Measurements from ENCODE around the gene PDE4D. TPM values are rescaled to one million over a fixed set of nuclear protein-coding genes. Genes with fewer than 3 reads are reported as not detected.
"Not testable (repeated sequence)": the region's sequence is repeated elsewhere in the genome, so short reads cannot be mapped to it uniquely, and the experiment has no call there.

The PDE4D gene
- total and polyA plus RNA-seq, 2 donors = 21.2 to 30.3 TPM

GRCh38 chr5:59374036-59374435, 519.5 kb downstream of the PDE4D start:
- not testable (repeated sequence) for DNase-seq (ENCODE audit: low read depth in 6 of 9, low spot score in 9 of 9); H3K27me3 ChIP-seq (ENCODE audit: control insufficient read depth in 2 of 2, insufficient read depth in 1 of 2, low read length in 1 of 2); H3K9me3 ChIP-seq (ENCODE audit: control insufficient read depth in 2 of 2, insufficient read depth in 1 of 2, low read length in 1 of 2); H3K4me1 ChIP-seq (ENCODE audit: control insufficient read depth in 2 of 2, insufficient read depth in 2 of 2, low read length in 2 of 2); H3K4me3 ChIP-seq (ENCODE audit: low read length in 2 of 2); H3K27ac ChIP-seq (ENCODE audit: low read depth in 1 of 2, low read length in 1 of 2); H3K36me3 ChIP-seq (ENCODE audit: control insufficient read depth in 2 of 2, insufficient read depth in 2 of 2, low read length in 1 of 2)
- 99% methylated on average over 1 of the region's 1 CpG for WGBS

DNA sequence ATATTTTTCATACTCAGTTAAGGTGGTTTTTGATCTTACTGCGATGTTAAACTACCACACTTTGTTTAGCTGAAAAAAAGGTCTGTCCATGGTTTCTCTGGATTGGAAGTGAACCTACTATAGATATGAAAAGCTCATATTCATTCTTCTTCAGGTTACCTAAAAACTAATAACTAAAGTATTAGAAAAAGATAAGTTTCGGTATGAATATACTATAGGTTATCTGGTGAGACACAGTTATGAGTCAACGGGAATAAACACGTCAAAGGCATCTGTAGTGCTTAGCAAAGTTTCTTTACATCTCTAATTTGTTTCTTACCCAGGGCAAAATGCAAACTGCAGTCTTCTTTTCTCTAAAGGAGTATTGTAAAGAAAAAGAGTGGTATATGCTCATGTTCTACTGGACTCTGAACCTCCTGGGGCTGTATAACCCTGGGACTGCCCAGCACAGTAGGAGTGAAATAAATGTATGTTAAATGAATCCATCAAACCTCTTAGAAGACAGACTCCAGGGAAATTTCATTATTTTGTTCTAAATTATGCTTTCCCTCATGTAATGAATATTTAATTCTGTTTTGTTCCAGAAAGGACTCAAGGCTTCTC, 521.9 kb downstream of the PDE4D start:
- Histone ChIP-seq H3K4me1 (ENCODE audit: control insufficient read depth in 2 of 2, insufficient read depth in 2 of 2, low read length in 2 of 2) (no peaks in the 10 kb centered on the region), H3K27ac (ENCODE audit: low read depth in 1 of 2, low read length in 1 of 2) (no peak overlapping the region), H3K9me3 (ENCODE audit: control insufficient read depth in 2 of 2, insufficient read depth in 1 of 2, low read length in 1 of 2) (no peaks in the 10 kb centered on the region), H3K27me3 (ENCODE audit: control insufficient read depth in 2 of 2, insufficient read depth in 1 of 2, low read length in 1 of 2) (no peaks in the 10 kb centered on the region), H3K4me3 (ENCODE audit: low read length in 2 of 2) (no peak overlapping the region), H3K36me3 (ENCODE audit: control insufficient read depth in 2 of 2, insufficient read depth in 2 of 2, low read length in 1 of 2) (no peaks in the 10 kb centered on the region)
- no peak for DNase-seq (ENCODE audit: low read depth in 6 of 9, low spot score in 9 of 9)
- 72% methylated on average over 4 of the region's 4 CpGs for WGBS

DNA sequence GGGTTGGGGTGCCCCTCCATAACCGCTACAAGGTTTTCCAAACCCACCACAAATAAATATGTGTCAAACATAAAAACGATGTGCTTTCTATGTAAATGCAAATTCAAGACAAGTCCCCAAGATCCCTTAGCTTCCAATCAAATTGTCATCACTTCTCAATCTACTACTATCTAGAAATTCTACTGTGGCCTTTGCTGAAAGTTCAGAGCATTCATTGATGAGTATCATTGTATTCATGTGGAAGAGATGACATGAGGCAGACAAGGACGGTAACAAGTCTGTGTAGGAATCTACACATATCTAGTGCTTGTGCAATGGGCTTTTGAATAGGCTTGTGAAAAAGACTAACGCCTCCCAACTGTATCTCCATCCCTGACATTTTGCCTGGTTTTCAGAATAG, 524.6 kb downstream of the PDE4D start:
- Histone ChIP-seq H3K27me3 (ENCODE audit: control insufficient read depth in 2 of 2, insufficient read depth in 1 of 2, low read length in 1 of 2) (no peaks in the 10 kb centered on the region), H3K27ac (ENCODE audit: low read depth in 1 of 2, low read length in 1 of 2) (no peak overlapping the region), H3K4me3 (ENCODE audit: low read length in 2 of 2) (no peak overlapping the region), H3K9me3 (ENCODE audit: control insufficient read depth in 2 of 2, insufficient read depth in 1 of 2, low read length in 1 of 2) (no peaks in the 10 kb centered on the region), H3K4me1 (ENCODE audit: control insufficient read depth in 2 of 2, insufficient read depth in 2 of 2, low read length in 2 of 2) (no peaks in the 10 kb centered on the region), H3K36me3 (ENCODE audit: control insufficient read depth in 2 of 2, insufficient read depth in 2 of 2, low read length in 1 of 2) (no peaks in the 10 kb centered on the region)
- 98% methylated on average over 4 of the region's 4 CpGs for WGBS
- no peak for DNase-seq (ENCODE audit: low read depth in 6 of 9, low spot score in 9 of 9)

DNA sequence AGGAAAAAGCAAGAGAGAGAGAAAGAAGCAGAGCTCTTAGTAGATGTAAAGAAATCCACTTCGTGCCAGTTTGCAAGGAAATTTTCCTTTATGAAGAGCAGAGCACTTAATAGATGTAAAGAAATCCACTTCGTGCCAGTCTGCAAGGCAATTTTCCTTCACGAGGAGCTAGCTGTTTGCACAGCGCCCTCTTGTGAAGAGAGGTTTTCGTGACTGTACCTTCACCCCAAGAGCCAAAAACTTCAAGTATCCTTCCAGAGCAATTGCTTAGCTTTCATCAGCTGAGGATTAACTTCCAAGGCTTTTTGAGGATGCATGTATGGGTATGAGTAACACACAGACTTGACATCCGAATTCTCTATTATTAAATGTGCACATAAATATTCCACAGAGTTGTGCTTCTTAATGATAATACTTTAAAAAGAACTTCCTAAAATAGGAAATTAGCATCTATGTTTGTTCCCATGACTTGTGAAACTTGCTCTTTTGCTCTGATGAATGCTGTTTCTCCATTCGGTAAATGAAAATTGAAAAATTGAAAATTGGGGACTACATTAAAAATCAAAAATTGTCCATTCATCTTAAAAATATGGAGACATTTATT, 525.6 kb downstream of the PDE4D start:
- Histone ChIP-seq H3K27ac (ENCODE audit: low read depth in 1 of 2, low read length in 1 of 2) (no peak overlapping the region), H3K36me3 (ENCODE audit: control insufficient read depth in 2 of 2, insufficient read depth in 2 of 2, low read length in 1 of 2) (no peaks in the 10 kb centered on the region), H3K27me3 (ENCODE audit: control insufficient read depth in 2 of 2, insufficient read depth in 1 of 2, low read length in 1 of 2) (no peaks in the 10 kb centered on the region), H3K9me3 (ENCODE audit: control insufficient read depth in 2 of 2, insufficient read depth in 1 of 2, low read length in 1 of 2) (no peaks in the 10 kb centered on the region), H3K4me3 (ENCODE audit: low read length in 2 of 2) (no peak overlapping the region), H3K4me1 (ENCODE audit: control insufficient read depth in 2 of 2, insufficient read depth in 2 of 2, low read length in 2 of 2) (no peaks in the 10 kb centered on the region)
- WGBS = 18% methylated on average over 7 of the region's 7 CpGs
- peak in 7 of 9 donors; percentile 27 to 77 (median 52) for DNase-seq (ENCODE audit: low read depth in 6 of 9, low spot score in 9 of 9)

GRCh38 chr5:59366784-59367183, 526.7 kb downstream of the PDE4D start:
- Histone ChIP-seq H3K27ac (ENCODE audit: low read depth in 1 of 2, low read length in 1 of 2) (no peak overlapping the region), H3K9me3 (ENCODE audit: control insufficient read depth in 2 of 2, insufficient read depth in 1 of 2, low read length in 1 of 2) (no peaks in the 10 kb centered on the region), H3K27me3 (ENCODE audit: control insufficient read depth in 2 of 2, insufficient read depth in 1 of 2, low read length in 1 of 2) (no peaks in the 10 kb centered on the region), H3K4me1 (ENCODE audit: control insufficient read depth in 2 of 2, insufficient read depth in 2 of 2, low read length in 2 of 2) (no peaks in the 10 kb centered on the region), H3K36me3 (ENCODE audit: control insufficient read depth in 2 of 2, insufficient read depth in 2 of 2, low read length in 1 of 2) (no peaks in the 10 kb centered on the region), H3K4me3 (ENCODE audit: low read length in 2 of 2) (no peak overlapping the region)
- WGBS = 98% methylated on average over 4 of the region's 4 CpGs
- no peak for DNase-seq (ENCODE audit: low read depth in 6 of 9, low spot score in 9 of 9)

GRCh38 chr5:59362438-59362837, 531.1 kb downstream of the PDE4D start:
- Histone ChIP-seq H3K27me3 (ENCODE audit: control insufficient read depth in 2 of 2, insufficient read depth in 1 of 2, low read length in 1 of 2) (no peaks in the 10 kb centered on the region), H3K4me3 (ENCODE audit: low read length in 2 of 2) (no peak overlapping the region), H3K4me1 (ENCODE audit: control insufficient read depth in 2 of 2, insufficient read depth in 2 of 2, low read length in 2 of 2) (peaks cover 0 to 4% of the 10 kb centered on the region in 2 donors), H3K36me3 (ENCODE audit: control insufficient read depth in 2 of 2, insufficient read depth in 2 of 2, low read length in 1 of 2) (no peaks in the 10 kb centered on the region), H3K27ac (ENCODE audit: low read depth in 1 of 2, low read length in 1 of 2) (no peak overlapping the region), H3K9me3 (ENCODE audit: control insufficient read depth in 2 of 2, insufficient read depth in 1 of 2, low read length in 1 of 2) (no peaks in the 10 kb centered on the region)
- no peak for DNase-seq (ENCODE audit: low read depth in 6 of 9, low spot score in 9 of 9)
- 99% methylated on average over 2 of the region's 2 CpGs for WGBS

DNA sequence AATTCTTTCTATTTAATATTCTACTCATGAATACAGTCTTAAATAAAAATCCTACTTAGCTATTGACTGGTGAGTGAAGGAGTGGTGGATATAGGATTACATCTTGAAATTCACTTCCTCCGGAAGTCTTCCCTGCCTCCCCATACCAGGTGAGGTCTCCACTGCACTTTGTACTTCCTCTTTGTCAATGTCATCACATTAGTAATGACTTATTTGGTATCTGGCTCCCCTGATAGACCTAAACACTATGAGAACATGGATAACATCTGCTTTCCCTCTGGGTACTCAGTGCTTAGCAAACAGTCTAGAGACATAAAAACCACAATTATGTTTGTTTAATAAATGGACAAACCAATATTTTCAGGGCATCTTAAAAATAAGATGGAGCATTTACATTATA, 532.1 kb downstream of the PDE4D start:
- Histone ChIP-seq H3K36me3 (ENCODE audit: control insufficient read depth in 2 of 2, insufficient read depth in 2 of 2, low read length in 1 of 2) (no peaks in the 10 kb centered on the region), H3K27me3 (ENCODE audit: control insufficient read depth in 2 of 2, insufficient read depth in 1 of 2, low read length in 1 of 2) (no peaks in the 10 kb centered on the region), H3K4me1 (ENCODE audit: control insufficient read depth in 2 of 2, insufficient read depth in 2 of 2, low read length in 2 of 2) (peaks cover 0 to 10% of the 10 kb centered on the region in 2 donors), H3K27ac (ENCODE audit: low read depth in 1 of 2, low read length in 1 of 2) (no peak overlapping the region), H3K9me3 (ENCODE audit: control insufficient read depth in 2 of 2, insufficient read depth in 1 of 2, low read length in 1 of 2) (no peaks in the 10 kb centered on the region), H3K4me3 (ENCODE audit: low read length in 2 of 2) (no peak overlapping the region)
- no peak for DNase-seq (ENCODE audit: low read depth in 6 of 9, low spot score in 9 of 9)
- WGBS = 88% methylated on average over 1 of the region's 1 CpG

DNA sequence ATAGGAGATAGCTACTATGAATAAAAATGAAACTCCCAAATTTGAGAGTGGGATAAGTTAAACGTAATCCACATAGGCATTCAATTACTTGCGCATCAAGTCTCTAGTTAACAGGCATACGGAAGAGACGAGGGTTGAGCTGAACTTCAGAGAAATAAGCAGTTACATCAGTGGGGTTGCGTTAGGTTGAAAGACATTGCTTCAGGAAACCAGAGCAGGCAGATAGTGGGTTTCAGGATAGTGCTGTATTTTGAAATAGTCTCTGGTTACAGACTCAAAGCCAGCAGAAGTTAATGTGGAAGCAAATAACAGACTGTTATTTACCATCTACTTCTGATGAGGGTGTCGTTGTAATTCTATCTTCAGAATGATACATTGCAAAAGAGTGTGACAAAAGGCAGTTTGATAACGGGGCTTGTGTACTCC, 533.4 kb downstream of the PDE4D start:
- Histone ChIP-seq H3K36me3 (ENCODE audit: control insufficient read depth in 2 of 2, insufficient read depth in 2 of 2, low read length in 1 of 2) (no peaks in the 10 kb centered on the region), H3K9me3 (ENCODE audit: control insufficient read depth in 2 of 2, insufficient read depth in 1 of 2, low read length in 1 of 2) (no peaks in the 10 kb centered on the region), H3K4me1 (ENCODE audit: control insufficient read depth in 2 of 2, insufficient read depth in 2 of 2, low read length in 2 of 2) (peaks cover 0 to 10% of the 10 kb centered on the region in 2 donors), H3K27ac (ENCODE audit: low read depth in 1 of 2, low read length in 1 of 2) (no peak overlapping the region), H3K4me3 (ENCODE audit: low read length in 2 of 2) (no peak overlapping the region), H3K27me3 (ENCODE audit: control insufficient read depth in 2 of 2, insufficient read depth in 1 of 2, low read length in 1 of 2) (no peaks in the 10 kb centered on the region)
- 95% methylated on average over 7 of the region's 7 CpGs for WGBS
- DNase-seq (ENCODE audit: low read depth in 6 of 9, low spot score in 9 of 9) = no peak

DNA sequence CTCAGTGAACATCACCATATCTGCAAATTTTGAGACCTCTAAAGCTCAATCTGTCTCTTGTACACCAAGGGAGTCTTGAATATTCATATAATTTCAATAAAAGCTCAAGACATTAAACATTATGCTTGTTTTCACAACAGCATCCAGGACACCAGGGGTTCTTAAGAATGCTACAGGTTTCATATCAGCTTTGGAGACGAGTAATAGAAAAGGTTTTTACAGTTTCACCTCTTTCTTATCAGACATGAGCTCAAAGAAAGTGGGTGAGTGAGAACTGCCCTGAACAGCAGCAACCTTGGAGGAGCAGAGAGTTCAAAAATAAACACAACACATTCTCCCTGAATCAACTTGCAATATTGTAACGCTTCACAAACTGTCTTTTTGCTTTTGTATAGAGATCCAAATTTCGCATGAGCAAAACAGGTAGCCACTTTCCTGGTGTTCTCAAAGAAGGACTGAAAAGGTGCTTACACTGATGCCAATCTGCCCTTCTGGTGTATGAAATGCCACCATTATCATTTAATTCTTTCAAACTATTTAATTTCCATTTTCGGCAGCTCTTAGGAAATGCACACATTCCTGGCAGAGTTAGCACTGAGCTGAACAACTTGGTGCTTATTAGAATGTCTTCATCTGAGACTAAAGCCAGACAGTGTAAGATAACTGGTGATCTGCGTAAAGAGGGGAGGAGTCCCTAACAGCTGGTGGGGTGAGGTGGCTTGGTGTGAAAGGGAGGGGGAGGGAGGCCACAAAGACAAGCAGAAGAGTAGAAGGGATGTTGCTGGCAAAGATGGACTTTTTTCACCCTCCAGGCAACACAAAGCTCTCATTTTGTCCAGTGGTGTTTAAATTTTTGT, 535.3 kb downstream of the PDE4D start:
- no peak overlapping the region for H3K4me3 ChIP-seq (ENCODE audit: low read length in 2 of 2)
- 89% methylated on average over 5 of the region's 5 CpGs for WGBS
- peaks cover 0 to 10% of the 10 kb centered on the region in 2 donors for H3K4me1 ChIP-seq (ENCODE audit: control insufficient read depth in 2 of 2, insufficient read depth in 2 of 2, low read length in 2 of 2)
- H3K36me3 ChIP-seq (ENCODE audit: control insufficient read depth in 2 of 2, insufficient read depth in 2 of 2, low read length in 1 of 2) = no peaks in the 10 kb centered on the region
- peak overlapping the region in 1 of 2 donors; percentile 4 for H3K27ac ChIP-seq (ENCODE audit: low read depth in 1 of 2, low read length in 1 of 2)
- DNase-seq (ENCODE audit: low read depth in 6 of 9, low spot score in 9 of 9) = peak in 2 of 9 donors; percentile 13 to 50
- H3K27me3 ChIP-seq (ENCODE audit: control insufficient read depth in 2 of 2, insufficient read depth in 1 of 2, low read length in 1 of 2) = no peaks in the 10 kb centered on the region
- H3K9me3 ChIP-seq (ENCODE audit: control insufficient read depth in 2 of 2, insufficient read depth in 1 of 2, low read length in 1 of 2) = no peaks in the 10 kb centered on the region
